Measurements from ENCODE around the gene AGTRAP. TPM values are rescaled to one million over a fixed set of nuclear protein-coding genes. Genes with fewer than 3 reads are reported as not detected.

AGTRAP gene
- total RNA-seq, 1 donor from 2014 or later, result 13.8 TPM

- H3K36me3 Mint-ChIP-seq (ENCODE audit: low read depth), result peaks cover 23% of the 10 kb centered on the region
- no peaks in the 10 kb centered on the region for H3K27me3 Mint-ChIP-seq (ENCODE audit: insufficient read depth)
- intact Hi-C loops (cut with micrococcal nuclease), result no loop called here
- no peak for DNase-seq (ENCODE audit: low spot score)
- no peak overlapping the region for H3K27ac Mint-ChIP-seq
- no peaks in the 10 kb centered on the region for H3K9me3 Mint-ChIP-seq
- no peak overlapping the region for H3K4me3 Mint-ChIP-seq
- H3K4me1 Mint-ChIP-seq (ENCODE audit: low read depth), result peaks cover 9% of the 10 kb centered on the region
These were observed 61.7 kb downstream of the AGTRAP start for GRCh38 chr1:11797525-11798216.

DNA sequence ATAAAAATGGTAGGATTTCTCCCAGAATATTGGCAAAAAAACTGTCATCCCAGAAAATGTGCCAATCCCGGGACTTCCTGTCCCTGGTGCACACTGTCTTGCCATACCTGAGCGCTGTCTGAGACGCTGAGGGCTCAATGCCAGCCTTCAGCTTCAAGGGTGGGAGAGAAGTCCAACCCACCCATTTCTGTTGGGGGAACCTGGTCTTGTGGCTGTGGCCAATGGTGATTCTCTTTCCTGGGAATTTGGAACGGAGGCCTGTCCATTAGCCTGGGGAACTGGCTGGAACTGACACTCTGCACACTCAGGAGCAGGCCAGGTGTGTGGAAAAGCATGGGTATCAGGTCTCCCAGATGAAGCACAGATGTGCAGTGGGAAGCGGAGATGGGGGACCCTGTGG is 63.2 kb downstream of the AGTRAP start:
- Mint-ChIP-seq H3K27me3 (ENCODE audit: insufficient read depth) (no peaks in the 10 kb centered on the region), H3K36me3 (ENCODE audit: low read depth) (peaks cover 26% of the 10 kb centered on the region), H3K27ac (no peak overlapping the region), H3K9me3 (no peaks in the 10 kb centered on the region), H3K4me1 (ENCODE audit: low read depth) (peaks cover 23% of the 10 kb centered on the region), H3K4me3 (no peak overlapping the region)
- intact Hi-C loops (cut with micrococcal nuclease), result no loop called here
- no peak for DNase-seq (ENCODE audit: low spot score)

GRCh38 chr1:11799896-11800295 is 64.0 kb downstream of the AGTRAP start:
- no peaks in the 10 kb centered on the region for H3K9me3 Mint-ChIP-seq
- H3K36me3 Mint-ChIP-seq (ENCODE audit: low read depth), result peaks cover 21% of the 10 kb centered on the region

DNA sequence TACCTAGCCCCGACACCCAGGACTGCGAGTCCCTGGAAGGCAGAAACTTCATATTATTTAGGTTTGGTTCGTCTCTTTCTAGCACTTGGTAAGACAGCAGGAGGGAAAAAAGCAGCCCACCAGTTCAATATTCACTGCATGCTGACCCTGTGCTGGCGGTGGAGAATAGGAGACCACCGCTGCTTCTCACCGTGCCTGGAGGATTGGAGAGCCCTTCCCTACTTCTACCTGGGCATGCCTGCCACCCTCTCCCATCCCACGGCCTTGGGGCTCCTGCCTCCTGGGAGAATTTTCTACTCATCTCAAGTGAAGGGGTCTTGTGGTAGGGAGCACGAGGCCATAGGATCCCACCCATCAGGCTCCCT is 64.4 kb downstream of the AGTRAP start:
- Mint-ChIP-seq H3K27ac (no peak overlapping the region), H3K36me3 (ENCODE audit: low read depth) (peaks cover 19% of the 10 kb centered on the region), H3K4me3 (no peak overlapping the region), H3K27me3 (ENCODE audit: insufficient read depth) (no peaks in the 10 kb centered on the region), H3K9me3 (no peaks in the 10 kb centered on the region), H3K4me1 (ENCODE audit: low read depth) (peaks cover 33% of the 10 kb centered on the region)
- DNase-seq (ENCODE audit: low spot score), result no peak
- intact Hi-C loops (cut with micrococcal nuclease), result loop anchor here (10.0 kb wide), 1 partner anchor 364 kb away; the partner anchor contains the start of gene TNFRSF1B

More at GRCh38 chr1:11799896-11800295, 64.0 kb downstream of the AGTRAP start:
- DNase-seq (ENCODE audit: low spot score), result no peak
- intact Hi-C loops (cut with micrococcal nuclease), result loop anchor here (10.0 kb wide), 1 partner anchor 365 kb away; the partner anchor contains the start of gene TNFRSF1B
- Mint-ChIP-seq H3K4me1 (ENCODE audit: low read depth) (peaks cover 31% of the 10 kb centered on the region), H3K27ac (no peak overlapping the region), H3K4me3 (no peak overlapping the region), H3K27me3 (ENCODE audit: insufficient read depth) (no peaks in the 10 kb centered on the region)

Other genes starting within 250 kb of the AGTRAP start
- gene FBXO2, start 81.7 kb upstream of the AGTRAP start, total RNA-seq, result 0.60 and 0.93 TPM in 2 replicates
- gene FBXO44, start 81.3 kb upstream of the AGTRAP start, total RNA-seq, result 22.0 and 24.2 TPM in 2 replicates
- 15.7 and 17.2 TPM in 2 replicates for gene FBXO6, start 71.9 kb upstream of the AGTRAP start, total RNA-seq
- 76.9 and 81.8 TPM in 2 replicates for gene MAD2L2, start 55.0 kb upstream of the AGTRAP start, total RNA-seq
- gene DRAXIN, start 44.4 kb upstream of the AGTRAP start, total RNA-seq, result 0.07 TPM in 1 of 2 replicates, not detected in the other
- gene C1orf167, start 26.1 kb downstream of the AGTRAP start, total RNA-seq, result not detected in 2 replicates
- gene MTHFR, start 69.8 kb downstream of the AGTRAP start, total RNA-seq, result 18.1 and 21.4 TPM in 2 replicates
- 11.2 and 14.3 TPM in 2 replicates for gene CLCN6, start 70.1 kb downstream of the AGTRAP start, total RNA-seq
- gene NPPA, start 111.6 kb downstream of the AGTRAP start, total RNA-seq, result not detected in 2 replicates
- not detected in 2 replicates for gene NPPB, start 122.8 kb downstream of the AGTRAP start, total RNA-seq
- 38.2 and 39.1 TPM in 2 replicates for gene KIAA2013, start 190.3 kb downstream of the AGTRAP start, total RNA-seq
- 32.3 and 37.8 TPM in 2 replicates for gene PLOD1, start 198.6 kb downstream of the AGTRAP start, total RNA-seq
- 88.1 and 95.4 TPM in 2 replicates for gene MFN2, start 244.3 kb downstream of the AGTRAP start, total RNA-seq

All from activated T-helper 1 cell treated with anti-CD3 and anti-CD28 coated beads, Interleukin-12 subunit alpha, Interleukin-12 subunit beta, Interleukin-2, Interleukin-4 antibody, amounts not matched to agents 30 ng/mL and 10 ng/mL and 1 ng/mL, durations not matched to agents 14 hours and 24 hours and 36 hours (primary cell).